ENCODE measurements around the gene SYTL1. TPM values are rescaled to one million over a fixed set of nuclear protein-coding genes. Genes with fewer than 3 reads are reported as not detected.

SYTL1 gene
- total and polyA plus RNA-seq, 9 of the 15 experiments (the other 6 are each of a cell fraction or from before 2014, with no cell fraction given): 0.04 to 9.3 (median 1.7) TPM

- intact Hi-C loops (cut with micrococcal nuclease): no loop called here
- in situ Hi-C loops (cut with MboI): no loop called here
- BruUV-seq (replicated peaks): no TSS peak
These were observed 58.5 kb downstream of the SYTL1 start for GRCh38 chr1:27400082-27400962.

More at GRCh38 chr1:27400082-27400962, 58.5 kb downstream of the SYTL1 start:
- TF ChIP-seq ZBTB7A (IDR thresholded peaks at IDR 0.05; ENCODE audit: borderline replicate concordance, control insufficient read depth, low read depth, low read length) (0 out of 2 replicates have a peak, but pooled peaks have one; percentile 19), ARID2 (IDR thresholded peaks at IDR 0.05) (peak; percentile 29; the same call in 1 of the 2 replicates), ZNF282 (CRISPR knock-in tag; IDR thresholded peaks at IDR 0.05) (0 out of 2 replicates have a peak, but pooled peaks have one; percentile 23), SUPT5H (IDR thresholded peaks at IDR 0.05) (0 out of 2 replicates have a peak, but pooled peaks have one; percentile 29), POLR2A (conservative IDR thresholded peaks at IDR 0.05) (peak; percentile 55), POLR2G (IDR thresholded peaks at IDR 0.05; ENCODE audit: low read depth, low read length) (peak; percentile 72), KDM1A (IDR thresholded peaks at IDR 0.05) (peak in 1 of 2 experiments; percentile 97; a peak in 2 of 4 replicates), PHF20 (IDR thresholded peaks at IDR 0.05; ENCODE audit: partially characterized antibody) (no peak), NFRKB (IDR thresholded peaks at IDR 0.05; ENCODE audit: low read depth) (no peak), POLR2AphosphoS5 (IDR thresholded peaks at IDR 0.05; ENCODE audit: control insufficient read depth, insufficient read depth, low read depth, low read length) (peak; percentile 20; the same call in 1 of the 2 replicates), TARDBP (IDR thresholded peaks at IDR 0.05) (peak; percentile 18), NCOR1 (IDR thresholded peaks at IDR 0.05) (0 out of 2 replicates have a peak, but pooled peaks have one; percentile 28), RBM22 (IDR thresholded peaks at IDR 0.05; ENCODE audit: low read depth, low read length, poor library complexity, severe bottlenecking) (peak; percentile 79)
- TF ChIP-seq, protein P1, sequence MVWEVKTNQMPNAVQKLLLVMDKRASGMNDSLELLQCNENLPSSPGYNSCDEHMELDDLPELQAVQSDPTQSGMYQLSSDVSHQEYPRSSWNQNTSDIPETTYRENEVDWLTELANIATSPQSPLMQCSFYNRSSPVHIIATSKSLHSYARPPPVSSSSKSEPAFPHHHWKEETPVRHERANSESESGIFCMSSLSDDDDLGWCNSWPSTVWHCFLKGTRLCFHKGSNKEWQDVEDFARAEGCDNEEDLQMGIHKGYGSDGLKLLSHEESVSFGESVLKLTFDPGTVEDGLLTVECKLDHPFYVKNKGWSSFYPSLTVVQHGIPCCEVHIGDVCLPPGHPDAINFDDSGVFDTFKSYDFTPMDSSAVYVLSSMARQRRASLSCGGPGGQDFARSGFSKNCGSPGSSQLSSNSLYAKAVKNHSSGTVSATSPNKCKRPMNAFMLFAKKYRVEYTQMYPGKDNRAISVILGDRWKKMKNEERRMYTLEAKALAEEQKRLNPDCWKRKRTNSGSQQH (CRISPR knock-in tag; IDR thresholded peaks at IDR 0.05): 0 out of 2 replicates have a peak, but pooled peaks have one; percentile 5
- TF ChIP-seq, protein P2, sequence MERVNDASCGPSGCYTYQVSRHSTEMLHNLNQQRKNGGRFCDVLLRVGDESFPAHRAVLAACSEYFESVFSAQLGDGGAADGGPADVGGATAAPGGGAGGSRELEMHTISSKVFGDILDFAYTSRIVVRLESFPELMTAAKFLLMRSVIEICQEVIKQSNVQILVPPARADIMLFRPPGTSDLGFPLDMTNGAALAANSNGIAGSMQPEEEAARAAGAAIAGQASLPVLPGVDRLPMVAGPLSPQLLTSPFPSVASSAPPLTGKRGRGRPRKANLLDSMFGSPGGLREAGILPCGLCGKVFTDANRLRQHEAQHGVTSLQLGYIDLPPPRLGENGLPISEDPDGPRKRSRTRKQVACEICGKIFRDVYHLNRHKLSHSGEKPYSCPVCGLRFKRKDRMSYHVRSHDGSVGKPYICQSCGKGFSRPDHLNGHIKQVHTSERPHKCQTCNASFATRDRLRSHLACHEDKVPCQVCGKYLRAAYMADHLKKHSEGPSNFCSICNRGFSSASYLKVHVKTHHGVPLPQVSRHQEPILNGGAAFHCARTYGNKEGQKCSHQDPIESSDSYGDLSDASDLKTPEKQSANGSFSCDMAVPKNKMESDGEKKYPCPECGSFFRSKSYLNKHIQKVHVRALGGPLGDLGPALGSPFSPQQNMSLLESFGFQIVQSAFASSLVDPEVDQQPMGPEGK (CRISPR knock-in tag; IDR thresholded peaks at IDR 0.05; ENCODE audit: borderline replicate concordance): no peak
- TF ChIP-seq, protein P3, sequence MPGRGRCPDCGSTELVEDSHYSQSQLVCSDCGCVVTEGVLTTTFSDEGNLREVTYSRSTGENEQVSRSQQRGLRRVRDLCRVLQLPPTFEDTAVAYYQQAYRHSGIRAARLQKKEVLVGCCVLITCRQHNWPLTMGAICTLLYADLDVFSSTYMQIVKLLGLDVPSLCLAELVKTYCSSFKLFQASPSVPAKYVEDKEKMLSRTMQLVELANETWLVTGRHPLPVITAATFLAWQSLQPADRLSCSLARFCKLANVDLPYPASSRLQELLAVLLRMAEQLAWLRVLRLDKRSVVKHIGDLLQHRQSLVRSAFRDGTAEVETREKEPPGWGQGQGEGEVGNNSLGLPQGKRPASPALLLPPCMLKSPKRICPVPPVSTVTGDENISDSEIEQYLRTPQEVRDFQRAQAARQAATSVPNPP (IDR thresholded peaks at IDR 0.05; ENCODE audit: borderline replicate concordance, insufficient read depth, insufficient read length): no peak
- H3K36me3 ChIP-seq (ENCODE audit: control insufficient read depth, insufficient read depth, low read length): peaks cover 15% of the 10 kb centered on the region; the same call in 2 of the 3 replicates
- H3K27me3 ChIP-seq (ENCODE audit: control insufficient read depth in 2 of 2, insufficient read depth in 2 of 2, low read length in 2 of 2): no peaks in the 10 kb centered on the region
- H3K4me3 ChIP-seq: no peak overlapping the region
- no peak overlapping the region for H3K4me2 ChIP-seq (ENCODE audit: insufficient read depth, low read length)
- CTCF ChIA-PET (ENCODE audit: low intra/inter-chr PET ratio): interaction anchor here (0.8 kb wide), 1 partner anchor 206 kb away, joined by 3 read pairs; no protein-coding TSS in a partner anchor
- no peaks in the 10 kb centered on the region for H3K79me2 ChIP-seq (ENCODE audit: control insufficient read depth, insufficient read depth, low read length)
- POLR2A ChIA-PET: interaction anchor here (0.5 to 2.8 kb wide), 7 partner anchors 10 to 248 kb away, joined by 3 to 23 read pairs (median 3); partner anchors contain the start of gene SYTL1
- DNase-seq (ENCODE audit: extremely low read depth in 1 of 4, low spot score in 3 of 4) (no peak), ATAC-seq (no peak), FAIRE-seq (peak; percentile 49)
- no peaks in the 10 kb centered on the region for H3K9me1 ChIP-seq (ENCODE audit: control insufficient read depth, insufficient read depth, low read length)
- no peaks in the 10 kb centered on the region for H4K20me1 ChIP-seq (replicated peaks; ENCODE audit: control insufficient read depth, insufficient read depth, low read length)
- WGBS (ENCODE audit: insufficient coverage, low coverage, missing lambda C conversion rate): 43% methylated on average over 13 of the region's 13 CpGs
- H2AFZ ChIP-seq (ENCODE audit: low read depth, low read length): no peak overlapping the region
- H3K27ac ChIP-seq (ENCODE audit: extremely low read depth, low read depth, low read length): no peak overlapping the region
- H3K9ac ChIP-seq (ENCODE audit: insufficient read depth in 1 of 2, low read depth in 2 of 2, low read length in 2 of 2): peak overlapping the region in 1 of 2 experiments; percentile 3; a peak in 1 of 4 replicates
- H3K4me1 ChIP-seq (replicated peaks in 1 of 2; ENCODE audit: control insufficient read depth in 2 of 2, insufficient read depth in 2 of 2, low read length in 2 of 2): peaks cover 0 to 28% of the 10 kb centered on the region in 2 experiments; a peak in 3 of 5 replicates
- no peaks in the 10 kb centered on the region for H3K9me3 ChIP-seq (replicated peaks; ENCODE audit: control insufficient read depth, insufficient read depth, low read depth, low read length)

Data from K562 (cell line).